IPS DF 6.9 (cell line): Measurements from ENCODE around the gene DSN1.
"Not testable (repeated sequence)": the region's sequence is repeated elsewhere in the genome, so short reads cannot be mapped to it uniquely, and the experiment has no call there.

Experiments used
- DNase-seq: peaks from one replicate; pipeline ENCODE4 v3.0.0-alpha.2; 2013; ENCODE audit warnings: low read depth, low spot score
- H3K27ac ChIP-seq: one replicate; pipeline ENCODE4 v1.5.1; 2013; ENCODE audit warnings: low read length, control low read depth
- H3K27me3 ChIP-seq: 2 replicates; pipeline ENCODE4 v1.6.1; 2013; ENCODE audit warnings: mild to moderate bottlenecking, low read length; ENCODE audit not compliant: control insufficient read depth, insufficient read depth
- H3K36me3 ChIP-seq: 2 replicates; pipeline ENCODE4 v1.6.1; 2013; ENCODE audit warnings: low read length; ENCODE audit not compliant: control insufficient read depth, insufficient read depth
- H3K4me1 ChIP-seq: 2 replicates; pipeline ENCODE4 v1.6.1; 2013; ENCODE audit warnings: low read length; ENCODE audit not compliant: control insufficient read depth, insufficient read depth
- H3K4me3 ChIP-seq: 2 replicates; pipeline ENCODE4 v1.5.1; 2013; ENCODE audit warnings: mild to moderate bottlenecking, low read length
- H3K9me3 ChIP-seq: 2 replicates; pipeline ENCODE4 v1.6.1; 2013; ENCODE audit warnings: low read length, inconsistent platforms; ENCODE audit not compliant: control insufficient read depth, insufficient read depth
- WGBS: extraction: QIAGEN DNeasy Blood & Tissue Kit; methylation state at CpG from one replicate; pipeline ENCODE4 v1.1.7; 2013; ENCODE audit warnings: mixed read lengths, missing lambda C conversion rate; ENCODE audit not compliant: insufficient read length, insufficient coverage; 5-methylcytosine and 5-hydroxymethylcytosine counted together

Gene DSN1

GRCh38 chr20:36812594-36813463 is 39.3 kb upstream of the DSN1 start:
- Histone ChIP-seq H3K4me3 (no peak overlapping the region), H3K4me1 (no peaks in the 10 kb centered on the region), H3K9me3 (no peaks in the 10 kb centered on the region), H3K27ac (no peak overlapping the region), H3K36me3 (peaks cover 5% of the 10 kb centered on the region; the same call in 1 of the 2 replicates), H3K27me3 (no peaks in the 10 kb centered on the region)
- no CpG with 5 or more reads among the region's 14 CpGs for WGBS
- DNase-seq, result no peak

GRCh38 chr20:36808317-36809257 is 35.0 kb upstream of the DSN1 start:
- H3K36me3 ChIP-seq, result 0 out of 2 replicates have a peak, but pooled peaks cover 2% of the 10 kb centered on the region
- no peaks in the 10 kb centered on the region for H3K27me3 ChIP-seq
- no CpG with 5 or more reads among the region's 19 CpGs for whole genome bisulfite sequencing

GRCh38 chr20:36806049-36806448 is 32.5 kb upstream of the DSN1 start:
- no peaks in the 10 kb centered on the region for H3K4me1 ChIP-seq
- no peaks in the 10 kb centered on the region for H3K27me3 ChIP-seq
- H3K36me3 ChIP-seq, result peaks cover 6% of the 10 kb centered on the region; the same call in 1 of the 2 replicates
- WGBS, result no CpG with 5 or more reads among the region's 5 CpGs
- H3K27ac ChIP-seq, result no peak overlapping the region
- no peak overlapping the region for H3K4me3 ChIP-seq
- no peak for DNase-seq
- H3K9me3 ChIP-seq, result no peaks in the 10 kb centered on the region

More at GRCh38 chr20:36808317-36809257, 35.0 kb upstream of the DSN1 start:
- Histone ChIP-seq H3K9me3 (no peaks in the 10 kb centered on the region), H3K4me1 (no peaks in the 10 kb centered on the region), H3K27ac (no peak overlapping the region), H3K4me3 (no peak overlapping the region)
- DNase-seq, result no peak

- no peak for DNase-seq
- Histone ChIP-seq H3K27me3 (no peaks in the 10 kb centered on the region), H3K36me3 (peaks cover 7% of the 10 kb centered on the region; the same call in 1 of the 2 replicates), H3K9me3 (no peaks in the 10 kb centered on the region), H3K4me3 (no peak overlapping the region), H3K4me1 (no peaks in the 10 kb centered on the region), H3K27ac (no peak overlapping the region)
- no CpG with 5 or more reads among the region's 1 CpG for WGBS
Observed at GRCh38 chr20:36805396-36805795, 31.8 kb upstream of the DSN1 start.

- Histone ChIP-seq H3K27me3 (no peaks in the 10 kb centered on the region), H3K4me1 (no peaks in the 10 kb centered on the region), H3K27ac (no peak overlapping the region), H3K9me3 (no peaks in the 10 kb centered on the region), H3K36me3 (peaks cover 9% of the 10 kb centered on the region; the same call in 1 of the 2 replicates), H3K4me3 (no peak overlapping the region)
- DNase-seq, result no peak
- no CpG with 5 or more reads among the region's 7 CpGs for WGBS
Observed at GRCh38 chr20:36804425-36804824, 30.9 kb upstream of the DSN1 start.

GRCh38 chr20:36802326-36803222 is 29.0 kb upstream of the DSN1 start:
- Histone ChIP-seq H3K27me3 (no peaks in the 10 kb centered on the region), H3K36me3 (peaks cover 9% of the 10 kb centered on the region; the same call in 1 of the 2 replicates), H3K9me3 (no peaks in the 10 kb centered on the region), H3K27ac (no peak overlapping the region), H3K4me3 (no peak overlapping the region), H3K4me1 (no peaks in the 10 kb centered on the region)
- no peak for DNase-seq
- no CpG with 5 or more reads among the region's 14 CpGs for WGBS

- no peak for DNase-seq
- no CpG with 5 or more reads among the region's 1 CpG for WGBS
- H3K36me3 ChIP-seq, result peaks cover 21% of the 10 kb centered on the region; the same call in 1 of the 2 replicates
Observed at GRCh38 chr20:36800410-36800809, 26.8 kb upstream of the DSN1 start.

GRCh38 chr20:36799313-36799712 is 25.8 kb upstream of the DSN1 start:
- not testable (repeated sequence) for H3K27ac ChIP-seq, H3K4me3 ChIP-seq, H3K27me3 ChIP-seq, DNase-seq, H3K9me3 ChIP-seq, H3K4me1 ChIP-seq
- peaks cover 24% of the 10 kb centered on the region for H3K36me3 ChIP-seq
- WGBS, result no CpG with 5 or more reads among the region's 10 CpGs

More at GRCh38 chr20:36800410-36800809, 26.8 kb upstream of the DSN1 start:
- no peak overlapping the region for H3K4me3 ChIP-seq
- H3K9me3 ChIP-seq, result no peaks in the 10 kb centered on the region
- H3K27me3 ChIP-seq, result no peaks in the 10 kb centered on the region
- H3K27ac ChIP-seq, result no peak overlapping the region
- no peaks in the 10 kb centered on the region for H3K4me1 ChIP-seq

- H3K36me3 ChIP-seq, result peaks cover 31% of the 10 kb centered on the region
- H3K27me3 ChIP-seq, result no peaks in the 10 kb centered on the region
- no peak overlapping the region for H3K4me3 ChIP-seq
- H3K27ac ChIP-seq, result no peak overlapping the region
- H3K4me1 ChIP-seq, result no peaks in the 10 kb centered on the region
- WGBS, result no CpG with 5 or more reads among the region's 5 CpGs
- DNase-seq, result no peak
- no peaks in the 10 kb centered on the region for H3K9me3 ChIP-seq
Observed at GRCh38 chr20:36796875-36797274, 23.3 kb upstream of the DSN1 start.
